ENCODE results near the gene KCNMB2.
A peak's percentile ranks its signal among the peaks of the same experiment; 100 is the strongest.
"Not testable (repeated sequence)": the region's sequence is repeated elsewhere in the genome, so short reads cannot be mapped to it uniquely, and the experiment has no call there.

KCNMB2 gene

DNA sequence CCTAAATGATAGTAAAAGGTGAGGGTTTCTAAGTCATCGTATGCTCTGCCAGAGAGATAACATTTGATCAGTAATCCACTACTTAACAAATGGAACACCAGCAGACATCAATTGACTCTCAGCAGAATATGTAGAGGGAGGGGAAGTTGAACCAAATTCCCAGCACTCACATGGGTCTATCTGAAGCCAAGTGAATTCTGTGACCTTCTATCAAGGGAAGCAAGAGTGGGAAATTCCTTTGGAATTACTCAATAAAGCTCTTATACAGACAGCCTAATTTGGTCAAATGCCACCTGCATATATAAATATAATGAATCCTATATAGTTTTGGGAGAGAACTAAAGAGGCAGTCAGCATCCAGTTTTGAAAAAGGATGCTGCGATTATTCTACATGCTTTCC lies 15.8 kb upstream of the KCNMB2 start:
- no peak for FAIRE-seq

DNA sequence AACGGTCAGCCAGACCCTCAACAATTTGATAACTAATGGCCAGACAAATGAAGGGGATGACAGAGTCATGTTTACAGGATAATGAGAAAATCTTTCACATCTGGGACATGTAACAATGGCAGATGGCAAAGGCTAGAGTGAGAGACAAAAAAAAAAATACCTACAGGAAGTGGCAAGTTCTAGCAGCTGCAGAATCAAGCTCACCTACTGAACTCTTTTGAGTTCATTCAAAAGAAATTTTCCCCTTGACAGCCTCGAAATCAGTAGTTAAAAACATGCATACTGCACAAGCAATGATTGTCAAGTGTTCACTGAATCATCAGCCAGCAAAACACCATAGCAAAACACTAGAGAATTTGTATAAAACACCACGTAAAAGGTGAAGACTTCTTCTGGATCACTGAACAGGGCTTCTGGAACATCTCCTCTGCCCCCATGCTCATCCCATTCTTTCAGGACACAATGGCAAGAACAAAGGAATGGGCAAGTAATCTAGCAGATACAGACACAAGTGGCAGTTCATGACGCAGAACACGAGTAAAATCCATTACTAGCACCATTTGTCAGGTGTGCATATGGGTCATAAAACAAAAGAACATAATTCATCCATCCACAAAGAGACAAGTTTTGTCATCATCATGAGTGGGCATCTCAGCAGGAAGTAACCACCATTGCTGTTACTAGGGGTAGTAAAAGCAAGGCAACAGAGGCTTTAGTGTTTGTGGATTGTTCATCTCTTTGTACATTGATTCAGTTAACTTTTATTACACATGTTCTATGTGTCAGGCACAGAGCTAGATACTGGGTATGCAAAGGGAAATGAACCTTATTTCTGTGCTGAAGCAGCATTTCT lies 13.8 kb upstream of the KCNMB2 start:
- FAIRE-seq = no peak

DNA sequence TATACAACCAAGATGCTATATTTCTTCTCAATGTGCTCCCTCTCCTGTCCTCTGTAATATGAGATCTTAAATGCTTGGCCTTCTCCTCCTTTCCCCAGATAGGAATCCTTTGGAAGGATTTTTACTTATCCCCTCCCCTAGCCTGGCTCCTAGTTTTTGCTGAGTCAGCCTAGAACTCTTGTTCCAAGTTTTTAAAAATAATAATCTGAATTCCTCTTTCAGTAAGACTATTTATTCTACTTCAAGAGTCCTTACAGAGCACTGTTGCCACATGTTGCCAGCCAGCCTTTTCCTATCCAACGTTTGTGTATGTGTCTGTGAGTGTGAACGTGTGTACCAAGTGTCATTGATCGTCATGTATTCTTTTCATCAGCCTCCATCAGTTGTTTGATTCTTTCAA lies 11.0 kb upstream of the KCNMB2 start:
- no peak for FAIRE-seq

DNA sequence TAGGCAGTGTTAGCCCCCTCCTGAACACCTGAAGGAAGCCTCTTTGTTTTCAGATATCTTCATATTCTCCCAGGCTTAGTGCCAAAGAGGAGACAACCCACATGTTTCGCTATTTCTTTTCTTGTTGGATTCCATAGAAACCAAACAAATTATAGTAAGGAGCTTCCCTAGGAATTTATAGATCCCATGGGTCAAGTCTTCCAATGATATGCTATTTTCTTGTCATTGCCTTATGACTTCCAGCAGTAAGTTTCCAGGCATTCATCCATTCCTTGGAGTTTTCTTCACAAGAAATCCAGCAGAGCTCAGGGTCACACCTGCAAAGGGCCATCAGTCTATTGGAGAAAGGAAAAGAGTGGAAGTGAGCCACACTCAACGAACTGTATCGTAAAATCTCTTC lies 9.9 kb upstream of the KCNMB2 start:
- no peak for FAIRE-seq

DNA sequence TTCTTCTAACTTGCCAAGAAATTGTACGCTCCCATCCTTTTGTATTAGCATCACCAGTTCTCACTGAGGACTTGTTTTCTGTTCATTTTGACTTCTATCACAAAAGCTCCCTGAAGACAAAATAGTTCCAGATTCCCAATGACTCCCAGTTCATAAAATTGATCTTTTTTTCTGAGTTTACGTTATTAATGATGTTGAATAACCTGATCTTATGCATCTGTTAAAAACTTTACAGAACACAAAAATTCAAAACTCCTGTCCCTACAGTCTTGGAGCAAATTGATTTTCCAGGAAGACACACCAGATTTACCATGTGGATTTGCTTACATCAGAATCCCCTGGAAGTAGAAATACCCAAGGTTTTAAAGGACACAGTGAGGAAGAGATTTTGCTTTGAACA lies 8.3 kb upstream of the KCNMB2 start:
- no peak for FAIRE-seq

DNA sequence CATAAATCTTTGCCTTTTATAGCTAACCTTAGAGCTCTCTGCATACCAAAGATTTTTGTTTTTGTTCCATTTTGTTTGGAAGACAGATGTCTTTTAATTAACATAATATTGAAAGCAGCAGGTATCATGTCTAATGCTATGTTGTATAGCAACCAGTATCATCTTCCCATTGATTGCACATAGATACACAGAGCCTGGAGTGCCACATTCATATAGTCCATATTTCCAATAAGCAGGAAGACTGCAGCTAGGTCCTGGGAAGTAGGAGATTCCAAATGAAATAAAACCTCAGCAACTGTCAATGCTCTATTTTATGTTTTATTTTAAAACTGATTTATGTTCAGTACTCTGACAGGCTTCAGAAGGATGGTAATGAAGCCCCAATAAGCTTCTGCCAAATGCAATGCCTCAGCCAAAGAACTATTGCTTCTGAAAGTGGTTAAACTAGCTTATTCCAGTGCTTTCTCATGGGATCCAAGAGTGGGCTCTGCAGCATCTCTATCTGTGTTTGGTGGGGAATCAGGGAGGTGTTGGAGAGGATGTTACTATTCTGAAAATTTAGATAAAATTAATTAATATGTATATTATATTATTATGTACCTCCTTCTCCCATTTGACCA lies 6.5 kb upstream of the KCNMB2 start:
- no peak for FAIRE-seq

DNA sequence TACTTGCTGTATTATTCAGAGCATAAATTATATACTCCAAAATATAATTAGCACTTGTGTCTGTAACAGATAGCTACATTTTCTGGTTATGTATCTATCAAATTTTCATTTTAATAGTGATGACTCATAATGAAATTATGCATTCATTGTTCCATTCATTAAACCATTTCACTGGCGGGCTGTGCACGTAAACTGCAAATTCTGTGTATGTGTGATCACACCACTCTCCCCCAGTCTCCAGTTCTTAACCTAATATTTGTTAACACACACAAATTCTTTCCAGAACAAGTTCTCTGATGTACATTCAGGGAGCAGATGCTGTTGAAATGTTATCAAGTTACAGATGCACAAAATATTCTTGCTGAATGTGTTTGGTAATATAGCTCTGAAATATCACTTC lies 3.8 kb upstream of the KCNMB2 start:
- no peak for FAIRE-seq

DNA sequence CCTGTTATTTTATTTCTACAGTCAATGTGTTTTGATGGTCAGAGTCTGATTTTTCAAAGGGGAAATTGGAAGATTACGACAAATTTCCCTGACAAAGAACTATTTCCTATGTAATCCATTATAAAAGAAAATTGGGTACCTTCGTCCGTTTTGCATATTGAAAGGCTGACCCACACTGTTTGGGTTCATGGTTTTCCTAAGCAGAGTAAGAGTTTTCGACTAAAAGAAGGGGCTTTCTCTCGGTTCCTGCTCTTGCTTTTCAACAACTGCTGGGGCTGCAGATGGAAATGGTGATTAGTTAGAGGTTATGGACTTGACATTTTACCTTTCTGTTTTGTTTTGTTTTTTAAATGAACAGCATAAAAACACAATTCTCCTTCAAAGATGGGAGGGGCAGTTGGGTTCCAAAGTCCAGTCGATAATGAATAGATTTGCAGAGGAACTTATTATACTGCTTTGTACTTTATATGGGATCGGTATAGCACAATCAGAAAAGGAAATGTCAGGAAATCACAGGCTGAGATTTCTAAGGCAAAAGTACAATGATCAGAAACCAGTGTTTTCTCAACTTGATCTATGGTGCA lies 978 bp downstream of the KCNMB2 start:
- no peak for FAIRE-seq

DNA sequence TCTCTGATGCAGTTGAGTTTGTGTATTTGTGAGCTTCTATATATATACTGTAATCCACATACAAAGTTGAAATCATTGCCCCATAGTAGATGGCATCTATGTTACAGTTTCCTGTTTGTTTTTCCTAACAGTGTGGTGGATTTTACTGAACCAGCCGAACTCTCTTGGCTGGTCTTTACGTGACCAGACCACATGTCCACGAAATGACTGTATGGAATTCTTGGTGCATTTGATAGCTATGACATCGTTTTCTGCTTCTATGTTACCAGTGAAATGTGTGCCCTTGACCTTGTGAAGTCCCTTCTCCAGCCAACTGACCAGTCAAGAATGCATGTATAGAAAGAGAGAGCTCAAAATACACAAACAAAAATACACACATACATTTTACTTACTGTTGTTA lies 1.8 kb downstream of the KCNMB2 start:
- no peak for FAIRE-seq

DNA sequence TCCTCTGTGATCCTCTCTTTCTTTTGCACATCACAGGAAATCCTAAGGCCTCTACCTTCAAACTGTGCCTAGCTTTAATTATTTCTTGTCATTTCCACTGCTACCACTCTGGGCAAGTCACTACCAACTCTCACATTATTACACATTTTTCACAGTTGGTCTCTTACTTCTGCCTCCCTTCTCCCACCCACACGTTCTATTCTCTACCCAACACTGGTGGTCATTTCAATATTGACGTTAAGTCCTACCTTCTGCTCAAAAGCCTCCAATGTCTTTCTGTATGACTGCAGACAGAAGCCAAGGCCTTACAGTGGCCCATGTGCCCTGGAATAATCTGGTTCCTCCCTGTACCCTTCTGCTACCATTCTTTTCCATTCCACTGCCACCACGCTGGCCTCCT lies 3.9 kb downstream of the KCNMB2 start:
- no peak for FAIRE-seq

DNA sequence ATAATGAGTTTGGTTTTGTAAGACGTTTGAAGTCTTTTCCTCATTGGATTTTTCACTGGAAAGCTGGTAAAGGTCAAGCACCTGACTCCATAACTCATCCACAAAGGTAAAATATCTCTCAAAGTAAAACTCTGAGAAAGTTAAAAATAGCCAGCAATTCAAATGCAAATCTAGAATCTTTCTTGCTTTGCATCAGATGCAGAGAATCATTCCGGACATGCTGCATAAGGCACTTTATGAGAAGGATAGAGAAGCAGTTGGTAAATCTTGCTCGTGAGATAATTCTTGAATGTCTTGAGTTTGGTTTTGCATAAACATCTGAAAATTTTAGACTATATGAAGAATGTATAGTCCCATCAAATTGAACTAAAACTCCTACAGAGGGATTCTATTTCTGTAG lies 9.1 kb downstream of the KCNMB2 start:
- FAIRE-seq = no peak

DNA sequence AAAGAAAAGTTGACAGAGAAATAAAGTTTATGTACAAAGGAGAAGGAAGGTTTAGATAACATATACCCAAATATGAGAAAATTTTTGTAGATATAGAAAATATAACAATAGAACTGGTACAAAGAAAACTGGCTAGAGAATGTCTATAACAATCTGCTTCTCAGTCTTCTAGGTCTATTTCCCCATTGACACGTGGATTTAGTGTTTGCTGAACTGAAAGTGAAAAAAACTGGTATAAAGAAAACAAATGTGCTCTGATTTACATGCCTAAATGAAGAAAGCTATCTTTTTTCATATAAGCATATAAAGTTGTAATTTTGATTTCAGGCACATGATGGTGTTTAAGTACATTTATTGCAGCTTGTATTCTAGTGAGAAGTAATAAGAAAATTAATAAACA lies 9.8 kb downstream of the KCNMB2 start:
- FAIRE-seq = no peak

DNA sequence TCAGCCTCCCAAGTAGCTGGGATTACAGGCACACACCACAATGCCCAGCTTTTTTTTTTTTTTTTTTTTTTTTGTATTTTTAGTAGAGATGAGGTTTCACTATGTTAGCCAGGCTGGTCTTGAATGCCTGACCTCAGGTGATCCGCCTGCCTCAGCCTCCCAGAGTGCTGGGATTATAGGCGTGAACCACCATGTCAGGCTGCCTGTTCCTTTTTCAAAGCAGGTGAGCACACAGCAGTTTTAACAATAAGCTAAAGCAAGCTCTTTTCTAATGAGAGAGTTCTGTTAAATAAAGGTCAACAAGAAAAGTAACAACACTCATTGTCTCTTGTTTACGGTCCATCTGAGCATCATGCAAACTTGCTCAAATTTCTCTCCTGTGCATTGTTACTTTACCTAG lies 13.2 kb downstream of the KCNMB2 start:
- FAIRE-seq = not testable (repeated sequence)

DNA sequence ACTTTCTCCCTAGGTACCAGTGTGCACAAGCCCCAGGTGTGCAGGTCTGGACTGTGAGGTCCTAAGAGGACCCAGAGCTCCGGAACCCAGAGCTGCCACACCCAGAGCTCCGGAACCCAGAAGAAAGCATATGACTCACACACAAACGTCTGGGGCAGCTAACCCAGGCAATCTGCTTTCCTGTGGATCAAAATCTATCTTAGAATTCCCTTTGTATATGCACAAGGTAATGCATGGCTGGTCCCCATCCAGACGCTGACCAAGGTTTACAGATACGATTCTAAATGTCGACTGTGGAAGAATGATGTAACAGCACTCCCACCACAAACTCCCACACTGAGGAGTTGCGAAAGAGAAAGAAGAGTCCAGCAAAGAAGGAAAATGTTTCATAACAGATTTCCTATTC lies 15.7 kb downstream of the KCNMB2 start:
- no peak for FAIRE-seq

DNA sequence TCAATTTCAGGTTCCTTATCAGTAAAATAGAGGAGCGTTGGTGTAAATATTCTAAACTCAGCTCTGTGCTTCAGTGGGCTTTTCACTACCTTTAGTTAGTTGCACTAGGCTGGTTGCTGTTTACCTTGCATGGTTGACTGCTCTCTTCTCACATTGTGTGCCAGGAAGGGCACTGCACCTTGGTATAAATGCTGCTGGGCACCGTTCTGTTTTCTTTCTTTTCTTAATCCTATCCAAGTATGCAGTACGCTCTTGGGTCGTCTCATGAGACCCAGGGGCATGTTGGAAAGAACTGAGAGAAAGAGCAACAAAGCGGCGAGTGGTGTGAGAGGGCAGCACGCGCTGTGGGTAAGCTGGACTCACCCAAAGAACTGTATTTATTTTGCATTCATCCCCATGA lies 22.4 kb downstream of the KCNMB2 start:
- no peak for FAIRE-seq

DNA sequence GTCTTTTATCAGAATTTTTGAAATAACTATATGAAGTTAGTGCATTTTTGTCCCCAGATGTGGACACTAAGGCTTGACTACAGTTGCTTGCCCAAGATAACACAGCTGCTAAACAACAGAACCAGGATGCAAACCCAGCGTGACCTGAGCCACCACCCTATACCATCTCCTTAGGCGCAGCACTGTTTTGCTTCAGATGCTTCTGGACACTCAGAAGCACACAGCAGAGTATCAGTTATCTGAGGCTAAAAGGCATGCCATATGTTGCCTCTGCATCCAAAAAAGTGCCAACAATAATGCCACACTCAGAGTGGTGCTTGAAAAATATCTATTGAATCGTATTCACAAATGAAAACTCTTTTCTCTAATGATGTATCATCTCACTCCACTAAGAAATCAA lies 24.5 kb downstream of the KCNMB2 start:
- FAIRE-seq = no peak

DNA sequence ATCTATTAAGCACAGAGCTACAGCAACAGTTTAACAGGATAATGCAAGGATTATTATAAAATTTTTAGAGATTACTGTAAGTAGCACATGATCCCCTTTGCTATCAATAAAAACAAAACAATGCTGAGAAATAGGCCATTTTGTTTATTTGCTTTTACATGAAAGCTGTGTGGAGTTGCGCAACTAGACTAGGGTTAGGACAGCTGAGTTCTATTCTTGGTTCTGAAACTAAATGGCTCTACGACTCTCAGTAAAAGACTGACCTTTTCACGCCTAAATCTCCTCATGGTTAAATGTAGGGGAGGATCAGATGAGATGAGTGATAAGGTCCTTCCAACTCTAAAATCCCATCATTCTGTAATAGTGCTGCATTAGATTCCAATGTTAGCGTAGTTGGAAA lies 25.0 kb downstream of the KCNMB2 start:
- no peak for FAIRE-seq

DNA sequence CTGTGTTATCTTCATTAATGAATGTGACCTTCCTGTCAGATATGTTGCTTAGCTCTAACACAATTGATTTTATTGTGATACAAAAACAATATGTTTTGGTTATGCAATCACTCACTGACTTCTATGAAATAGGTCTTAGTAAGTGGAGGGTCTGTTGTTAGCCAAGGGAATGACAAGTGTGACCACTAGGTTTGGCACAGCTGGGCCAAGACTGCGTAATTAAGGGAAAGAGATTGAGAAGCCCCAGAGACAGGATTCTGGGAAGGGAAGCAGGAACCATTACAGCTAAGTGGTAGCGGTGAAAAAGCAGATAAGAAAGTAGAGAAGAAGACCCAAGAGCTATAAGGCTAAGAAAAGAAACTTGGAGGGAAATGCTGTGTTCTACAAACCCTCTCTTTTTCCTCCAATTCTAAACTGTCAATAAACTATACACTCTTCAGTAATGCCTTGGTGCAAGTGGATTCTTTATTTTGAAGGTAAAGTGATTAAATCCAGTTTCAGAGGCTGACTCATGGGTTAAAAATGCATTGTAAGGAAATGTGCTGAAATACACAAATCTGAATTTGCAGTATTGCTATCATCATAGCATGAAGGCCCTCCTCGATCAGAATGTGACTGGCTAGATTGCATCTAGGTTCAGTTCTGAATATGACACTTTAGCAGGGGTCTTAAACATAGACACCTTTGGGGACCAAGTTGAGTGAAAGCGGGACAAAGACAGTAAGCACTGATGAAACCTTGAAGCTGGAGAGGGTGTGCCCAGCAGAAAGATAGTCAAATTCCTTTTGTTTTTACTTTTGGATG lies 26.1 kb downstream of the KCNMB2 start:
- FAIRE-seq = no peak

DNA sequence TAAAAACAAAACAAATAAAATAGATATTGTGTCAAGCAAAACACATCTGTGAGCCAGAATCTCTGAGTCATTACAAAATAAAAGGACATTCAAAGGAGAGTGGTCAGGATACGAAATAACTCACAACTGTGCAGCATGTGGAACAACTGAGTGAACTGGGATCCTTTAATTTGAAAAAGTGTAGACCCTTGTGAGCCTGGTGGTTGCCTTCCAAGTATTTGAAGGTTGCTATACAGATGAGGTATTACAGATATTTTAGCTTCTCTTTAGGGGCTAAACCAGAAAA lies 26.7 kb downstream of the KCNMB2 start:
- FAIRE-seq = peak; percentile 69

DNA sequence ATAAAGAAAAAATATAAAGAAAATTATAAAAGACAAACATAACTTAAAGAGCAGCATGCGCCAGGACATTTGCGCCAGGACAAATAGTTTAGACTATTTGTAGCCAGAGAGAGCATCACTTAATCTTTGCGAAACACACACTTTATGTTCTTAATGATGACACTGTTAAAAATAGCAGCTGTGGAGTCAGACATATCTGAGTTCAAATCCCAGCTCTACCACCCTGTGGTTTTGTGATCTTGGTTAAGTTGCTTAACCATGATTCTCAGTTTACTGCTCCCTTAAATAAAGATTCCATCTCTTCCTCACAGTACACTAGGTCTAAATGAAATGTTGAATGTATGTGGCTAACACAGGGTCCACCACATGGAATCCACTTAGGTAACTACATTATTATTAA lies 31.4 kb downstream of the KCNMB2 start:
- FAIRE-seq = no peak

DNA sequence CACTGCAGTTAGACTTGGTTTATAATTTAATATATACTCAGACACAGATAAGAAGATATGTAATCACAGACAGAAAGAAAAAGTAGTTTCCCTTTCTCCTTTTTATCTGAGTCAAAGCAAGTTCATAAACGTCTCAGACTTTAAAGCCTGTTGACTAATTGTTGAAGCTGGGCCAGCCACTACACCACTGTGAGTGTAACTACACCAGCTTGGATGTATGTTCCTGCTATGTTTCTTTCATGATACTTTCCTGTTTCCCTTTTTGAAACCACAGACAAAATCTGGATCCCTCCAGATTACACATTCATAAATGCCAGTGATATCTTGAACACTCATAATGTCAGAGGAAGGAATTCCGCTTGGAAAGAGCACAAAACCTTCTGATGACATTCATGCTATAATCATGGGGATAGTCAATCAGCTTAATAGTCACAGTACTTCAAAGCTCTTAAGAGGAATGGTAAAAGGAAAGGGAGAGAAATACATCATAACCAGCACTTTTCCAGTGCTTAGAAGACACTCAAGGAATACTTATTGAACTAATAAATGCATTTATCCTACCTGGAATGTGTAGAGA lies 32.0 kb downstream of the KCNMB2 start:
- FAIRE-seq = no peak

DNA sequence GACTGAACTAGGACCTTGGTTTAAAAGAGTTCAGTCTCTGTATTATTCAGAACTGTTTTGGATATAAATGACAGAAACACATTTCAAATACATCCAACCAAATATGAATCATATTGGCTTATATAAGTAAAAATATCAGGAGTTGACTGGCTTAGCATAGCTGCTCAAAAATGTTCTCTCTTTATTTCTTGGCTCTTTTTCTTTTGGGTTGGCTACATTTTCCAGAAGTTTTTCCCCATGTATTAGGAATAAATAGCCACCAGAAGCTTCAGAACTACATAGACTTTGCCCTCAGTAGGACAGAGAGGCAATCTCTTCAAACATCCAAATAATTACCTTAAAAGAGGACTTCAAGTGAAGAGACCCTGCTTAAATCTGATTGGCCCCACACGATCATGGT lies 32.7 kb downstream of the KCNMB2 start:
- FAIRE-seq = no peak

DNA sequence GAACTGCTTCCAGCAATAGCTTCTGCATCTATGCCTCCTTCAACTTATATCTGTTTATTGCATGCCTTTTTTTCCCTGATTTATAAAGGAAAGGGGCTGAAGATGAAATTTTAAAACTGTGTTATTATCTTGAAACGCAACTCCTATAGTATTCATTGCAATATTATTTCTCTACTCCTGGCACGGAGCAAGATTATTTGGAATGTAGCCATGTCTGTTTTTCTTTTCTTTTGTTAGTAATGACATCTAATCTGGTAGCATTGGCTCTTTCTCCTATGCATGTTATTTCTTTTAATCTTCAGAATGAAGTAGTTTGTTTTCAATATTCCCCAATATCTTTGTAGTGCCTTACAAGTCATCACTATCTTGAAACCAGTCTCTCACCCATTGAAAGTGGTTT lies 33.6 kb downstream of the KCNMB2 start:
- no peak for FAIRE-seq
